HUES6 (cell line): Measurements from ENCODE around the gene ELP4.

Experiments
- H3K27ac ChIP-seq: 2 replicates; pipeline ENCODE4 v1.7.0; 2013; ENCODE audit warnings: low read depth, mild to moderate bottlenecking, low read length, inconsistent platforms
- H3K27me3 ChIP-seq: 2 replicates; pipeline ENCODE4 v1.6.1; 2013; ENCODE audit warnings: low read length; ENCODE audit not compliant: control insufficient read depth, insufficient read depth
- H3K36me3 ChIP-seq: 2 replicates; pipeline ENCODE4 v1.6.1; 2013; ENCODE audit warnings: low read length; ENCODE audit not compliant: control insufficient read depth, insufficient read depth
- H3K4me1 ChIP-seq: 2 replicates; pipeline ENCODE4 v1.6.1; 2013; ENCODE audit warnings: low read length; ENCODE audit not compliant: control insufficient read depth, insufficient read depth
- H3K4me3 ChIP-seq: 2 replicates; pipeline ENCODE4 v1.5.1; 2013; ENCODE audit warnings: low read depth, low read length
- H3K9ac ChIP-seq: one replicate; pipeline ENCODE4 v1.6.1; 2013; ENCODE audit warnings: mild to moderate bottlenecking, low read length
- H3K9me3 ChIP-seq: 2 replicates; pipeline ENCODE4 v1.6.1; 2013; ENCODE audit warnings: low read depth, low read length; ENCODE audit not compliant: control insufficient read depth, insufficient read depth

ELP4 gene

GRCh38 chr11:31825838-31826484 lies 316.4 kb downstream of the ELP4 start:
- Histone ChIP-seq H3K4me1 (peaks cover 59% of the 10 kb centered on the region), H3K27me3 (peaks cover 99% of the 10 kb centered on the region), H3K36me3 (no peaks in the 10 kb centered on the region), H3K9ac (no peak overlapping the region), H3K9me3 (no peaks in the 10 kb centered on the region), H3K27ac (no peak overlapping the region), H3K4me3 (peak overlapping the region; percentile 55)

- Histone ChIP-seq H3K9me3 (no peaks in the 10 kb centered on the region), H3K4me3 (peak overlapping the region; percentile 55), H3K4me1 (peaks cover 52% of the 10 kb centered on the region), H3K27ac (no peak overlapping the region), H3K27me3 (peaks cover 99% of the 10 kb centered on the region), H3K36me3 (no peaks in the 10 kb centered on the region), H3K9ac (no peak overlapping the region)
Measured at GRCh38 chr11:31826536-31827438, 317.2 kb downstream of the ELP4 start.

GRCh38 chr11:31827455-31828206 lies 318.1 kb downstream of the ELP4 start:
- Histone ChIP-seq H3K27me3 (peaks cover 99% of the 10 kb centered on the region), H3K4me3 (peak overlapping the region; percentile 55), H3K4me1 (peaks cover 44% of the 10 kb centered on the region), H3K9me3 (no peaks in the 10 kb centered on the region), H3K36me3 (no peaks in the 10 kb centered on the region), H3K9ac (no peak overlapping the region), H3K27ac (no peak overlapping the region)

GRCh38 chr11:31828217-31828616 lies 318.6 kb downstream of the ELP4 start:
- no peak overlapping the region for H3K27ac ChIP-seq
- H3K9me3 ChIP-seq: no peaks in the 10 kb centered on the region
- peaks cover 99% of the 10 kb centered on the region for H3K27me3 ChIP-seq
- H3K36me3 ChIP-seq: no peaks in the 10 kb centered on the region
- H3K4me1 ChIP-seq: peaks cover 39% of the 10 kb centered on the region
- no peak overlapping the region for H3K9ac ChIP-seq
- H3K4me3 ChIP-seq: no peak overlapping the region

GRCh38 chr11:31830406-31830805 lies 320.8 kb downstream of the ELP4 start:
- Histone ChIP-seq H3K4me3 (no peak overlapping the region), H3K36me3 (no peaks in the 10 kb centered on the region), H3K27me3 (peaks cover 94% of the 10 kb centered on the region), H3K9ac (no peak overlapping the region), H3K27ac (no peak overlapping the region), H3K4me1 (peaks cover 18% of the 10 kb centered on the region; the same call in 1 of the 2 replicates), H3K9me3 (no peaks in the 10 kb centered on the region)

- H3K36me3 ChIP-seq: no peaks in the 10 kb centered on the region
- no peak overlapping the region for H3K27ac ChIP-seq
- H3K4me1 ChIP-seq: peaks cover 5% of the 10 kb centered on the region; the same call in 1 of the 2 replicates
- no peaks in the 10 kb centered on the region for H3K9me3 ChIP-seq
- no peak overlapping the region for H3K9ac ChIP-seq
- peaks cover 64% of the 10 kb centered on the region for H3K27me3 ChIP-seq
- H3K4me3 ChIP-seq: no peak overlapping the region
Measured at GRCh38 chr11:31834237-31834636, 324.7 kb downstream of the ELP4 start.
